Measurements from ENCODE around the gene TMEM163.

DNA sequence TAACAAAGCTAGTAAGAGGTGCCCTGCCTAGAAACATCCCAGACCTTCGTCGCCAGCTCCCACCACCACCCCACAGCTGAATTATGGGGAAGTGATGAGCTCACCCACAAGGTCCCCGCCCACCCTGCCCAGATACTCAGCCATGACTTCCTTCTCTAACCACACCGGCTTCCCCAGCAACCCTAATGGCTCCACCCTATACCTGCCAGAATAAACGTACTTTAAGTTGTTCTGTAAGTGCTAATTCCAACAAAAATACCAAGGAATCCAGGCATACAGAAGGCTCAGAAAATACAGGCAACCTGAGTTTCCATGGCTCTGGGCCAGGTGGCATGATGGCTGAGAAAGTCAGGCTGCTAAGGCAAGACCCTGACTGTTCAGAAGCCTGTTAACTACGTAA, 39.1 kb downstream of the TMEM163 start:
- TF ChIP-seq POLR2A (IDR thresholded peaks at IDR 0.05), result no peak
- TF ChIP-seq, protein P1, sequence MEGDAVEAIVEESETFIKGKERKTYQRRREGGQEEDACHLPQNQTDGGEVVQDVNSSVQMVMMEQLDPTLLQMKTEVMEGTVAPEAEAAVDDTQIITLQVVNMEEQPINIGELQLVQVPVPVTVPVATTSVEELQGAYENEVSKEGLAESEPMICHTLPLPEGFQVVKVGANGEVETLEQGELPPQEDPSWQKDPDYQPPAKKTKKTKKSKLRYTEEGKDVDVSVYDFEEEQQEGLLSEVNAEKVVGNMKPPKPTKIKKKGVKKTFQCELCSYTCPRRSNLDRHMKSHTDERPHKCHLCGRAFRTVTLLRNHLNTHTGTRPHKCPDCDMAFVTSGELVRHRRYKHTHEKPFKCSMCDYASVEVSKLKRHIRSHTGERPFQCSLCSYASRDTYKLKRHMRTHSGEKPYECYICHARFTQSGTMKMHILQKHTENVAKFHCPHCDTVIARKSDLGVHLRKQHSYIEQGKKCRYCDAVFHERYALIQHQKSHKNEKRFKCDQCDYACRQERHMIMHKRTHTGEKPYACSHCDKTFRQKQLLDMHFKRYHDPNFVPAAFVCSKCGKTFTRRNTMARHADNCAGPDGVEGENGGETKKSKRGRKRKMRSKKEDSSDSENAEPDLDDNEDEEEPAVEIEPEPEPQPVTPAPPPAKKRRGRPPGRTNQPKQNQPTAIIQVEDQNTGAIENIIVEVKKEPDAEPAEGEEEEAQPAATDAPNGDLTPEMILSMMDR (IDR thresholded peaks at IDR 0.05), result no peak
